IPS-NIHi7 (cell line): Measurements from ENCODE around the gene CAPZA1.
"Not testable (repeated sequence)": the region's sequence is repeated elsewhere in the genome, so short reads cannot be mapped to it uniquely, and the experiment has no call there.

ENCODE experiments used
- DNase-seq: peaks from one replicate; pipeline ENCODE4 v3.0.0; 2012; ENCODE audit warnings: mixed read lengths; ENCODE audit errors: extremely low spot score

Gene CAPZA1

DNA sequence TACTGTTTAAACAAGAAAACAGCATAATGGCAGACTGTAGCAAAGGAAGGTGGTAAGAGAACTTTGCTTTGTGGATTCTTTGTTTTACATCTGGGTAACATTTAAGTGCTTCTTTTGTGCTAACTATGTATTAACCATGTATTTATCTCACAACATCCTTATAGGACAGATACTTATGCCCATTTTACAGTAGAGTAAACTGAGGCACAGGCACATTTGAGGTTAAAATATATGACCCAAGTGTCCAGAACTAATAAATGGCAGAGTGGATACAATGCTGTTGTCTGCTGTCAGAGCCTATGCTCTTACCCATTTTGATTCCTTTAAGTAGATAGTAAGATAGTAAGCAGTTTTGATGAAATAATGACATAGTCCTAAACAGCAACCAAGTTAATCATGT, 7.3 kb downstream of the CAPZA1 start:
- DNase-seq, result no peak

DNA sequence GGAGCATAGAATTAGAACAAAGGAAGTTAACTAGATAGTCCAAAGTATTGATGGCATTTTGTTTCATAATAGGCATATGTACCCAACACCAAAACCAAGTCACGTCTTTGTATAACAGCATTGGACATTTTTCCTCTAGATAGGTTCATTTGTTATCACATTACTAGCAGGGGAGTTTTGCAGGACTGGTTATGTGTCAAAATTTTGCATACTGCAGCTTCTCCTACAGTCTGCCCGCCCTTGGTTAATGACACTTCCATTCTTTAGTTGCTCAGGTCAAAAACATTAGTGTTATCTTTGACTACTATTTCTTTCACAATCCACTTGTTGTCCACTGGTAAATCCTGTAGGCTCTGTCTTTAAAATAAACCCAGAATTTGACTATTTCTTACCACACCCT, 8.9 kb downstream of the CAPZA1 start:
- no peak for DNase-seq

DNA sequence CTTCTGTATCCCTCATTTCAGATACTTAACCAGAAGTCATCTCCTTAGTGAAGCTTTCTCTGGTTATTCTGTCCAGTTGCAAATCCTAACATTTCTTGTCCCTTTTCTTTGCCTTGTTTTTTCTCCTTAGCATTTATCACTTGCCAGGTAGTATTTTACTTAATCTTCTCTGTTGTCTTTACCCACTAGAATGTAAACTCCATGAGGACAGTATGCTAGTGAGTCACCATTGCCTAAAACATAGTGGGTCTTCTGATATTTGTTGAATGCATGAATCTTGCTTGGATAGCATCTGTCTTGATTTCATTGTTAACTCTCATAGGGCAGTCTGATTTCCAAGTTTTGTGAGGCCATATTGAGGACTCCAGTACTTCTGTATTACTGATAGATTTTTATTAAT, 9.6 kb downstream of the CAPZA1 start:
- DNase-seq, result no peak

GRCh38 chr1:112633628-112634027, 14.0 kb downstream of the CAPZA1 start:
- DNase-seq, result no peak

DNA sequence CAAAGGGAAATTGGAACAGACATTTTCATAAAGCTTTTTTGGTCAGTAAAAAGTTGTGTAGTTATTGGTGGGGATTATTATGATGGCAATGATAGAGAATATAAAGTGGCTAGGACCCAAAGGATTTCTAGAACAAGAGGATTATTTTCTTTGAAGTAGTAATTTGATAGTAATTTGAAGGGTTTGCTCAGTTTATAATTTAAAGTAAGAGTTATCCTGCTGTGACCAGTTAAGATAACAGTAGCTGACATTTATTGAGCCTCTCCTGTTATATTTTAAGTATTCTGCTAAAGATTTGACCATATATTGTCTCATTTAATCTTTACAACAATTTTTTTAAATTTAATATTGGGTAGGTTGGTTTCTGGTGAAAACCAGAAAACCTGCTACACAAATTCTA, 14.7 kb downstream of the CAPZA1 start:
- no peak for DNase-seq

GRCh38 chr1:112636056-112636455, 16.4 kb downstream of the CAPZA1 start:
- no peak for DNase-seq

- DNase-seq, result no peak
Observed at GRCh38 chr1:112636597-112637253, 17.1 kb downstream of the CAPZA1 start.

- DNase-seq, result no peak
Observed at GRCh38 chr1:112637254-112638109, 17.9 kb downstream of the CAPZA1 start.

GRCh38 chr1:112638110-112638428, 18.4 kb downstream of the CAPZA1 start:
- no peak for DNase-seq

DNA sequence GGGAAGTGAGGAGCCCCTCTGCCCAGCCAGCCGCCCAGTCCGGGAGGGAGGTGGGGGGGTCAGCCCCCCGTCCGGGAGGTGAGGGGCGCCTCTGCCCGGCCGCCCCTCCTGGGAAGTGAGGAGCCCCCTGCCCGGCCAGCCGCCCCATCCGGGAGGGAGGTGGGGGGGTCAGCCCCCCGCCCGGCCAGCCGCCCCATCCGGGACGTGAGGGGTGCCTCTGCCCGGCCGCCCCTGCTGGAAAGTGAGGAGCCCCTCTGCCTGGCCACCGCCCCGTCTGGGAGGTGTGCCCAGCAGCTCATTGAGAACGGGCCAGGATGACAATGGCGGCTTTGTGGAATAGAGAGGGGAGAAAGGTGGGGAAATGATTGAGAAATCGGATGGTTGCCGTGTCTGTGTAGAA, 20.8 kb downstream of the CAPZA1 start:
- DNase-seq, result not testable (repeated sequence)

GRCh38 chr1:112643080-112643479, 23.4 kb downstream of the CAPZA1 start:
- DNase-seq, result no peak

DNA sequence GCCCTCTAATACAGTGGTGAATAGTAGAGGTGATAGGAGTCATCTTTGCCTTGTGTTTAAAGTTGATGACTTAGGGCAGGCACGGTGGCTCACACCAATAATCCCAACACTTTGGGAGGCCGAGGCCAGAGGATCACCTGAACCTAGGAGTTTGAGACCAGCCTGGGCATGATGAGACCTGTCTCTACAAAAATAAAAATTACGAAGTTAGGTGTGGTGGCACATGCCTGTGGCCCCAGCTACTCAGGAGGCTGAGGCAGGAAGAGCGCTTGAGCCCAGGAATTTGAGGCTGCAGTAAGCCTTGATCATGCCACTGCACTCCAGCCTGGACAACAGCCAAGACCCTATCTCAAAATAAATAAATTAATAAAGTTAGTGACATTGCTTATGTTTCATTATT, 26.6 kb downstream of the CAPZA1 start:
- DNase-seq, result no peak

- DNase-seq, result no peak
Observed at GRCh38 chr1:112651205-112651604, 31.6 kb downstream of the CAPZA1 start.

- DNase-seq, result no peak
Observed at GRCh38 chr1:112665857-112666256, 46.2 kb downstream of the CAPZA1 start.

DNA sequence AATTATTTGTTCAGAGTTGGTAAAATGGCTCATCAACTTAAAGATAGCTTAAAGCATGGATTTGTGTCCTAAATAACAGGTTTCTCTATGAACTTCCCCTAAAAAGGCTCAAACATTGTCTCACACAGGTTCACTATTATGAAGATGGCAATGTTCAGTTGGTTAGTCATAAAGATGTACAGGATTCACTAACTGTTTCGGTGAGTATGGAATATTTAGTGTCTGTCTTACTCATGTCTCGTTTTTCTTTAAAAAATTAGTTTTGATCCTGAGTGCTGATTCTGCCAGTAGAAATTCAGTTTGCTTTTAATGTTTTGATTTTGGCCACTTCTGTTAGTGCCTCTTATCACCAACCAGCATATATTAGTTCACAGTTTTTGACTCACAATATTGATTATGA, 47.3 kb downstream of the CAPZA1 start:
- no peak for DNase-seq

GRCh38 chr1:112672009-112672408, 52.4 kb downstream of the CAPZA1 start:
- no peak for DNase-seq

DNA sequence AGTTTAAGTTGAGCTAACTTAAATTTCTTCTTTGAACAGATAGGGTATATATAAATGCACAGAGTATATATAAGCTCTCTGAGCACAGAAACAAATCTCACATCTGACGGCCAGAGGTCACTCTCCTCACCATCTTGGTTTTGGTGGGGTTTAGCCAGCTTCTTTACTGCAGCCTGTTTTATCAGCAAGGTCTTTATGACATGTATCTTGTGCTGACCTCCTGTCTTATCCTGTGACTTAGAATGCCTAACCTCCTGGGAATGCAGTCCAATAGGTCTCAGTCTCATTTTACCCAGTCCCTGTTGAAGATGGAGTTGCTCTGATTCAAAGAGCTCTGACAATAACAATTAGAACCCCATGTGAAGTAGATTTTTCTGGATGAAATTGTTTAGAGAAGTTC, 53.2 kb downstream of the CAPZA1 start:
- DNase-seq, result no peak

GRCh38 chr1:112673592-112674439, 54.2 kb downstream of the CAPZA1 start:
- DNase-seq, result no peak

DNA sequence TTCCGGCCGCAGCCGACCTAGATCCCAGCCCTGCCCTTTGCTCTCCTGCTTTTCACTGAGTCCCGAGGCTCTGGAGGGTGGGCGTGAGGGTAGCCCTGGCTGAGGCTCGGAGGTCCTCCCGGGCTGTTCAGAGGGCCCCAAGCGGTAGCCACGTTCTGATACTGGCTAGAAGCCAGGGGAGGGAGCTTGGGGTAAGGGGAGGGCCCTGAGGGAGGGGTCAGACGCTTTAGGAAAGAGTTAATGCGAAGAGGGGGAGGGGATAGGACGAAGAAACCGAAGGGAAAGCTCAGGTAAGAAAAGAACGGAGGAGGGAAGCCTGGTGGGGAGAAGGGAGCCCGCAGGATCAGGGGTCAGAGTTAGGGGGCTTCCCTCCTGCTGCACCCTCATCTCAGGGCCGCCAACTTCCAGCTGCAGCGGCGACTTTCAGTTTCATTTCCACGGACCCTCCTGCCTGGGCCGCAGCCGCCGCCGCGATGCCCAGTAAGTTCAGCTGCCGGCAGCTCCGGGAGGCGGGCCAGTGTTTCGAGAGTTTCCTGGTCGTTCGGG, 54.9 kb downstream of the CAPZA1 start, which contains the start of gene MOV10:
Gene MOV10, plus strand, starts transcription at position 220 of the 546 bp plus-strand sequence. Its CDS starts 254 bp downstream, at position 474.
- peak; percentile 78 for DNase-seq

DNA sequence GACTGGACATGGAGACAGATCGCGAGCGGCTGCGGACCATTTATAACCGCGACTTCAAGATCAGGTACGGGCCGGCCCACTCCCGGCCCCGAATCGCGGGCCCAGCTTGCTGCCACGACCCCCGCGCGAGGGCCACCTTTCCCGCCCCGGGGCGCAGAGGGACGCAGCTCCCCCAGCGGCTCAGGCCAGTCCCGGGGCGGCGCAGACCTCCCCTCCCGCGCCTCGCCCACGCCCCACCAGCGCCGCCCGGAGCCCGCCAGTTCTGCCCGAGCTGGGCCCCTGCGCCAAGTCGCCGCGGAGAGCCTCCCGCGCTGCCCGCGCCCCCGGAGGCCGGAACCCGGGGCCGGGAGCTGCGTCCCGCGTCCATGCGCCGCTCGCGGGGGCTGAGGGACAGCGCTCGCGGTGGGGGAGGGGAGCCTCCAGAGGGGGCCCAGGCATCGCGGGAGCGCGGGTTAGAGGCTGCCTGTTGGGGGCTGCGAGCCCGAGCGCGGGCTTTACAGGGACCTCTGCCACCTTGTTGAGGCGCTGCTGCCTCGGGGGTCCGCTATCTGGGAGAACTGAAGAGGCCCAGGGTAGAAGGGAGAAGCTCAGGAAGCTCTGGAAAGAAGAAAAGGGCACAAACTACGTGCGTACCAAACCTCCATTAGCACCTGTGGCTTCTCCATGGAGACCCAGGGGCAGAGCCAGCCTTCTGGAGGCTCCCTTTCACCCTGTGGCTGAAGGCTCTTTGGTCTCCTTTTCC, 55.5 kb downstream of the CAPZA1 start:
- DNase-seq, result peak; percentile 63

GRCh38 chr1:112675728-112676381, 56.2 kb downstream of the CAPZA1 start:
- no peak for DNase-seq
